ENCODE results near the gene SLC35E3. TPM values are rescaled to one million over a fixed set of nuclear protein-coding genes. Genes with fewer than 3 reads are reported as not detected.

Gene SLC35E3
- total and polyA plus RNA-seq, 2 experiments from 2014 or later: 1.9 to 16.2 TPM

GRCh38 chr12:68768431-68768939, 22.5 kb downstream of the SLC35E3 start:
- Histone ChIP-seq H4K20me1 (ENCODE audit: insufficient read depth) (no peaks in the 10 kb centered on the region), H3K27ac (no peak overlapping the region), H3K36me3 (ENCODE audit: low read depth) (no peaks in the 10 kb centered on the region; the same call in 1 of the 2 replicates), H3K4me3 (no peak overlapping the region), H2AFZ (no peak overlapping the region), H3K9ac (no peak overlapping the region), H3K4me1 (ENCODE audit: insufficient read depth) (no peaks in the 10 kb centered on the region), H3K9me2 (ENCODE audit: insufficient read depth) (no peaks in the 10 kb centered on the region), H3K79me2 (ENCODE audit: insufficient read depth) (no peaks in the 10 kb centered on the region), H3K27me3 (replicated peaks; ENCODE audit: insufficient read depth) (no peaks in the 10 kb centered on the region), H3K4me2 (ENCODE audit: unreplicated experiment) (no peak overlapping the region), H3F3A (ENCODE audit: insufficient read depth) (no peaks in the 10 kb centered on the region), H3K9me3 (ENCODE audit: low read depth) (no peaks in the 10 kb centered on the region)
- in situ Hi-C loops (cut with MboI): no loop called here
- TF ChIP-seq EZH2phosphoT487 (IDR thresholded peaks at IDR 0.05; ENCODE audit: insufficient read depth, low read depth) (no peak), EZH2 (IDR thresholded peaks at IDR 0.05; ENCODE audit: insufficient read depth, poor library complexity, severe bottlenecking) (no peak)
- 55 to 56% methylated on average over 4 of the region's 4 CpGs for WGBS, 2 experiments (ENCODE audit: low coverage in 1 of 2, low lambda C conversion rate in 2 of 2, missing lambda C conversion rate in 2 of 2)
- DNase-seq: no peak

- DNase-seq: no peak
- no peak for TF ChIP-seq EZH2 (IDR thresholded peaks at IDR 0.05; ENCODE audit: insufficient read depth, poor library complexity, severe bottlenecking)
- no peak for TF ChIP-seq EZH2phosphoT487 (IDR thresholded peaks at IDR 0.05; ENCODE audit: insufficient read depth, low read depth)
- no peaks in the 10 kb centered on the region for H3K27me3 ChIP-seq (replicated peaks; ENCODE audit: insufficient read depth)
- H3K4me3 ChIP-seq: no peak overlapping the region
- no peaks in the 10 kb centered on the region for H3K9me3 ChIP-seq (ENCODE audit: low read depth)
- no peak overlapping the region for H3K4me2 ChIP-seq (ENCODE audit: unreplicated experiment)
- H3K9ac ChIP-seq: no peak overlapping the region
- no peaks in the 10 kb centered on the region for H3F3A ChIP-seq (ENCODE audit: insufficient read depth)
- no peak overlapping the region for H2AFZ ChIP-seq
- WGBS, 2 experiments (ENCODE audit: low coverage in 1 of 2, low lambda C conversion rate in 2 of 2, missing lambda C conversion rate in 2 of 2): 10 to 19% methylated on average over 1 of the region's 1 CpG
- in situ Hi-C loops (cut with MboI): no loop called here
- no peaks in the 10 kb centered on the region for H3K4me1 ChIP-seq (ENCODE audit: insufficient read depth)
- H4K20me1 ChIP-seq (ENCODE audit: insufficient read depth): no peaks in the 10 kb centered on the region
- H3K36me3 ChIP-seq (ENCODE audit: low read depth): no peaks in the 10 kb centered on the region; the same call in 1 of the 2 replicates
- H3K79me2 ChIP-seq (ENCODE audit: insufficient read depth): no peaks in the 10 kb centered on the region
- H3K9me2 ChIP-seq (ENCODE audit: insufficient read depth): no peaks in the 10 kb centered on the region
- no peak overlapping the region for H3K27ac ChIP-seq
Measured at GRCh38 chr12:68769941-68770340, 24.0 kb downstream of the SLC35E3 start.

DNA sequence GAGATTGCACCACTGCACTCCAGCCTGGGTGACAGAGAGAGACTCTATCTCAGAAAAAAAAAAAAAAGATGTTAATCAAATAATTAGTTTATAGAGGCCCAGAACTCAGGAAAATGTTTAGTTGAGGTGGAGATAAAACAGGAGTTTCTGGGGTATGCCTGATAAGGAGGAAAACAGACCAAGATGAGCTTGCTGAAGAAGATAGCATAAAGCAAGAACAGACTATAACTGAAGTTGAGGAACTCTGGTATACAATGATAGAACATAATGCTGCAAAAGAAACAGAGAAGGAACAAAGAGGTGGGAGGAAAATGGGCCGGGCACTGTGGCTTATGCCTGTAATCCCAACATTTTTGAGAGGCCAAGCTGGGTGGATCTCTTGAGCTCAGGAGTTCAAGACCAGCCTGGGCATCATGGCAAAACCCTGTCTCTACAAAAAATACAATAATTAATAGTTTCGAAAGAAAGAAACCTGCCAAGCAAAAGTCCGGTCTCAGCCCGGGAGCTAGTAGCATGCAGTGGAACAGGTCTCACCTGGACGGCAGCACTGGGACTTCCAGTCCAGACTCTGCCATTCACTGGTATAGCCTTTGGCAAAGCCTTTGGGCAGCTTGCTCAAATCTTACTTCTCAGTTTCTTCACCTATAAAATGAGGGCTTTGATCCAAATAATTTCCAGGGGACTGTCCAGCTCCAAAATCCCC, 25.4 kb downstream of the SLC35E3 start:
- no peaks in the 10 kb centered on the region for H4K20me1 ChIP-seq (ENCODE audit: insufficient read depth)
- H3K36me3 ChIP-seq (ENCODE audit: low read depth): no peaks in the 10 kb centered on the region
- 86 to 90% methylated on average over 5 of the region's 5 CpGs for WGBS, 2 experiments (ENCODE audit: low coverage in 1 of 2, low lambda C conversion rate in 2 of 2, missing lambda C conversion rate in 2 of 2)
- no peaks in the 10 kb centered on the region for H3K4me1 ChIP-seq (ENCODE audit: insufficient read depth)
- H3F3A ChIP-seq (ENCODE audit: insufficient read depth): no peaks in the 10 kb centered on the region
- H3K27me3 ChIP-seq (replicated peaks; ENCODE audit: insufficient read depth): no peaks in the 10 kb centered on the region
- H3K9ac ChIP-seq: no peak overlapping the region
- no peak for TF ChIP-seq EZH2phosphoT487 (IDR thresholded peaks at IDR 0.05; ENCODE audit: insufficient read depth, low read depth)
- no peak for TF ChIP-seq EZH2 (IDR thresholded peaks at IDR 0.05; ENCODE audit: insufficient read depth, poor library complexity, severe bottlenecking)
- H2AFZ ChIP-seq: no peak overlapping the region
- no peak overlapping the region for H3K4me3 ChIP-seq
- H3K9me3 ChIP-seq (ENCODE audit: low read depth): no peaks in the 10 kb centered on the region
- H3K9me2 ChIP-seq (ENCODE audit: insufficient read depth): no peaks in the 10 kb centered on the region
- no peak for DNase-seq
- no peak overlapping the region for H3K27ac ChIP-seq
- H3K4me2 ChIP-seq (ENCODE audit: unreplicated experiment): no peak overlapping the region
- H3K79me2 ChIP-seq (ENCODE audit: insufficient read depth): no peaks in the 10 kb centered on the region
- in situ Hi-C loops (cut with MboI): no loop called here

GRCh38 chr12:68772714-68773113, 26.7 kb downstream of the SLC35E3 start:
- Histone ChIP-seq H3K27me3 (replicated peaks; ENCODE audit: insufficient read depth) (no peaks in the 10 kb centered on the region), H3K9ac (no peak overlapping the region), H2AFZ (no peak overlapping the region), H3K4me3 (no peak overlapping the region), H3K9me3 (ENCODE audit: low read depth) (no peaks in the 10 kb centered on the region), H3K27ac (no peak overlapping the region), H3F3A (ENCODE audit: insufficient read depth) (no peaks in the 10 kb centered on the region), H3K4me2 (ENCODE audit: unreplicated experiment) (no peak overlapping the region), H3K36me3 (ENCODE audit: low read depth) (no peaks in the 10 kb centered on the region), H4K20me1 (ENCODE audit: insufficient read depth) (no peaks in the 10 kb centered on the region), H3K4me1 (ENCODE audit: insufficient read depth) (no peaks in the 10 kb centered on the region), H3K9me2 (ENCODE audit: insufficient read depth) (no peaks in the 10 kb centered on the region), H3K79me2 (ENCODE audit: insufficient read depth) (no peaks in the 10 kb centered on the region)
- WGBS, 2 experiments (ENCODE audit: low coverage in 1 of 2, low lambda C conversion rate in 2 of 2, missing lambda C conversion rate in 2 of 2): 94% methylated on average over 8 of the region's 8 CpGs
- no peak for DNase-seq
- in situ Hi-C loops (cut with MboI): no loop called here
- TF ChIP-seq EZH2 (IDR thresholded peaks at IDR 0.05; ENCODE audit: insufficient read depth, poor library complexity, severe bottlenecking) (no peak), EZH2phosphoT487 (IDR thresholded peaks at IDR 0.05; ENCODE audit: insufficient read depth, low read depth) (no peak)
